ENCODE results near the gene C10orf67.

GRCh38 chr10:23342213-23342884 lies 2.2 kb downstream of the C10orf67 start:
- TF ChIP-seq CTCF (conservative IDR thresholded peaks at IDR 0.05; ENCODE audit: low read depth, low read length), result no peak
- TF ChIP-seq EZH2phosphoT487 (IDR thresholded peaks at IDR 0.05; ENCODE audit: borderline replicate concordance, low read length), result no peak
